Measurements from ENCODE around the gene NCK1.

NCK1 gene

GRCh38 chr3:136937851-136938250, 75.8 kb downstream of the NCK1 start:
- H3K27me3 ChIP-seq (ENCODE audit: control insufficient read depth, insufficient read depth, low read length), result no peaks in the 10 kb centered on the region
- no peak overlapping the region for H3K9ac ChIP-seq (ENCODE audit: low read length)
- H3K36me3 ChIP-seq (ENCODE audit: control insufficient read depth, low read depth, low read length), result no peaks in the 10 kb centered on the region
- no peak overlapping the region for H3K4me3 ChIP-seq (ENCODE audit: low read length)
- H3K9me3 ChIP-seq (ENCODE audit: control insufficient read depth, low read depth, low read length), result no peaks in the 10 kb centered on the region
- H3K4me1 ChIP-seq (ENCODE audit: control insufficient read depth, low read depth, low read length), result peaks cover 7% of the 10 kb centered on the region
- no peak overlapping the region for H3K27ac ChIP-seq (ENCODE audit: low read length)

DNA sequence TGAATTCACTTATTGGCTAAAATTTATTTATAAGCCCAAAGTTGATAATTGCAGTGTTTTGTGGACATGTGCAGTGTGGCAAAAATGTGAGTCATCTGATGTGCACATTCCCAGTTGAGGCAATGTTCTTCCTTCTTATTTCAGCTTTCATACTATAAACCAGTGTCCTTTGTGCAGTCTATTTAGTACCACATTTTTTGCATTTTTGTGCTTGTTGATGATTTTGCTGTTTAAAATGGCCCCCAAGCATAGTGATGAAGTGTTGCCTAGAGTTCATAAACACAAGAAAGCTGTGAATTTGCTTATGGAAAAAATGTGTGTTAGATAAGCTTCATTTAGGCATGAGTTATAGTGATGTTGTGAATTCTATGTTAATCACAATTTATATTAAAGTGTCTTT, 76.3 kb downstream of the NCK1 start:
- H3K36me3 ChIP-seq (ENCODE audit: control insufficient read depth, low read depth, low read length), result no peaks in the 10 kb centered on the region
- H3K9ac ChIP-seq (ENCODE audit: low read length), result no peak overlapping the region
- H3K4me1 ChIP-seq (ENCODE audit: control insufficient read depth, low read depth, low read length), result peaks cover 9% of the 10 kb centered on the region
- no peak overlapping the region for H3K27ac ChIP-seq (ENCODE audit: low read length)
- H3K27me3 ChIP-seq (ENCODE audit: control insufficient read depth, insufficient read depth, low read length), result no peaks in the 10 kb centered on the region
- no peak overlapping the region for H3K4me3 ChIP-seq (ENCODE audit: low read length)
- H3K9me3 ChIP-seq (ENCODE audit: control insufficient read depth, low read depth, low read length), result no peaks in the 10 kb centered on the region

DNA sequence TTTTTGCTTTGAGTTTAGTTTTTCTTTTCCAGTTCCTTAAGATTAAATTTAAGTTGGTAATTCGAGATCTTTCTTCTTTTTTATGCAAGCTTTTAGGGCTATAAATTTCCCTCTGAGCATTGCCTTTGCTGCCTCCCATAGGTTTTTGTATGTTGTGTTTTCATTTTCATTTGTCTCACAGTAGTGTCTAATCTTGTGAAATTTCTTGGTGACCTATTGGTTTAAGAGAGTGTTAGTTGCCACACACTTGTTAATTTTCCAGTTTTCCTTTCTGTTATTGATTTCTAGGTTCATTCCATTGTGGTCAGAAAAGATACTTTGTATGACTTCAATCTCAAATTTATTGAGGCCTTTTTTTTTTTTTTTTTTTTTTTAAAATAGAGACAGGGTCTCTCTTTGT, 77.5 kb downstream of the NCK1 start:
- no peaks in the 10 kb centered on the region for H3K36me3 ChIP-seq (ENCODE audit: control insufficient read depth, low read depth, low read length)
- no peaks in the 10 kb centered on the region for H3K9me3 ChIP-seq (ENCODE audit: control insufficient read depth, low read depth, low read length)
- no peak overlapping the region for H3K4me3 ChIP-seq (ENCODE audit: low read length)
- H3K4me1 ChIP-seq (ENCODE audit: control insufficient read depth, low read depth, low read length), result peaks cover 9% of the 10 kb centered on the region
- H3K27me3 ChIP-seq (ENCODE audit: control insufficient read depth, insufficient read depth, low read length), result no peaks in the 10 kb centered on the region
- no peak overlapping the region for H3K27ac ChIP-seq (ENCODE audit: low read length)
- no peak overlapping the region for H3K9ac ChIP-seq (ENCODE audit: low read length)

- no peaks in the 10 kb centered on the region for H3K9me3 ChIP-seq (ENCODE audit: control insufficient read depth, low read depth, low read length)
- no peak overlapping the region for H3K9ac ChIP-seq (ENCODE audit: low read length)
- no peaks in the 10 kb centered on the region for H3K27me3 ChIP-seq (ENCODE audit: control insufficient read depth, insufficient read depth, low read length)
- H3K27ac ChIP-seq (ENCODE audit: low read length), result no peak overlapping the region
- H3K4me3 ChIP-seq (ENCODE audit: low read length), result no peak overlapping the region
- peaks cover 8% of the 10 kb centered on the region for H3K36me3 ChIP-seq (ENCODE audit: control insufficient read depth, low read depth, low read length)
- H3K4me1 ChIP-seq (ENCODE audit: control insufficient read depth, low read depth, low read length), result peaks cover 9% of the 10 kb centered on the region
Measured at GRCh38 chr3:136942803-136943202, 80.8 kb downstream of the NCK1 start.

- Histone ChIP-seq H3K4me3 (ENCODE audit: low read length) (no peak overlapping the region), H3K9ac (ENCODE audit: low read length) (no peak overlapping the region), H3K9me3 (ENCODE audit: control insufficient read depth, low read depth, low read length) (no peaks in the 10 kb centered on the region), H3K36me3 (ENCODE audit: control insufficient read depth, low read depth, low read length) (peaks cover 8% of the 10 kb centered on the region), H3K27me3 (ENCODE audit: control insufficient read depth, insufficient read depth, low read length) (no peaks in the 10 kb centered on the region), H3K4me1 (ENCODE audit: control insufficient read depth, low read depth, low read length) (peaks cover 8% of the 10 kb centered on the region), H3K27ac (ENCODE audit: low read length) (no peak overlapping the region)
Measured at GRCh38 chr3:136943436-136943835, 81.4 kb downstream of the NCK1 start.

DNA sequence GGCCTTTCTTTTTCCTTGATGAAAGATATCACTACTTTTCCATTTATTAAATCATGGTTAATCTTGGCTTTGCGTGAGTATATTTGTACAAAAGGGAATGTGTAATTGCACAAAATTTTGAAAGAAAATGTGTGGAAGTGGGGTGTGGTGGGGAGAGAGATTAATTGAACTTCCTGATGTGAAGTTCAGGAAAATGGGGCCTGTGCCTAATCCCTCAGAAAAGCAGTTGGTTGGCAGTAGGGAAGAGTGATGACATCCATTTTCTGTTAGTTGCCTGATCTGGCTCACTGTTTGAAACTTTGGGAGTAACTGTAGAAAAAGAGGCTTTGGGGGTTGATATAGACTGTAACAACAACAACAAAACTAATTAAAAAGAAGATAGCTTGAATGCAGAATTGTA, 85.0 kb downstream of the NCK1 start:
- Histone ChIP-seq H3K4me1 (ENCODE audit: control insufficient read depth, low read depth, low read length) (peaks cover 6% of the 10 kb centered on the region), H3K27me3 (ENCODE audit: control insufficient read depth, insufficient read depth, low read length) (no peaks in the 10 kb centered on the region), H3K9ac (ENCODE audit: low read length) (no peak overlapping the region), H3K9me3 (ENCODE audit: control insufficient read depth, low read depth, low read length) (no peaks in the 10 kb centered on the region), H3K27ac (ENCODE audit: low read length) (no peak overlapping the region), H3K36me3 (ENCODE audit: control insufficient read depth, low read depth, low read length) (peaks cover 8% of the 10 kb centered on the region), H3K4me3 (ENCODE audit: low read length) (no peak overlapping the region)

GRCh38 chr3:136947477-136947876, 85.5 kb downstream of the NCK1 start:
- Histone ChIP-seq H3K4me3 (ENCODE audit: low read length) (no peak overlapping the region), H3K9me3 (ENCODE audit: control insufficient read depth, low read depth, low read length) (no peaks in the 10 kb centered on the region), H3K27me3 (ENCODE audit: control insufficient read depth, insufficient read depth, low read length) (no peaks in the 10 kb centered on the region), H3K9ac (ENCODE audit: low read length) (no peak overlapping the region), H3K27ac (ENCODE audit: low read length) (no peak overlapping the region), H3K4me1 (ENCODE audit: control insufficient read depth, low read depth, low read length) (peaks cover 6% of the 10 kb centered on the region), H3K36me3 (ENCODE audit: control insufficient read depth, low read depth, low read length) (peaks cover 8% of the 10 kb centered on the region)

GRCh38 chr3:136949146-136949545, 87.1 kb downstream of the NCK1 start:
- Histone ChIP-seq H3K9ac (ENCODE audit: low read length) (no peak overlapping the region), H3K4me3 (ENCODE audit: low read length) (no peak overlapping the region), H3K27ac (ENCODE audit: low read length) (no peak overlapping the region), H3K4me1 (ENCODE audit: control insufficient read depth, low read depth, low read length) (no peaks in the 10 kb centered on the region), H3K36me3 (ENCODE audit: control insufficient read depth, low read depth, low read length) (peaks cover 8% of the 10 kb centered on the region), H3K27me3 (ENCODE audit: control insufficient read depth, insufficient read depth, low read length) (no peaks in the 10 kb centered on the region), H3K9me3 (ENCODE audit: control insufficient read depth, low read depth, low read length) (no peaks in the 10 kb centered on the region)

GRCh38 chr3:136949708-136950107, 87.7 kb downstream of the NCK1 start:
- Histone ChIP-seq H3K9me3 (ENCODE audit: control insufficient read depth, low read depth, low read length) (no peaks in the 10 kb centered on the region), H3K36me3 (ENCODE audit: control insufficient read depth, low read depth, low read length) (peaks cover 8% of the 10 kb centered on the region), H3K4me1 (ENCODE audit: control insufficient read depth, low read depth, low read length) (no peaks in the 10 kb centered on the region), H3K4me3 (ENCODE audit: low read length) (no peak overlapping the region), H3K27ac (ENCODE audit: low read length) (no peak overlapping the region), H3K27me3 (ENCODE audit: control insufficient read depth, insufficient read depth, low read length) (no peaks in the 10 kb centered on the region), H3K9ac (ENCODE audit: low read length) (no peak overlapping the region)

GRCh38 chr3:136950623-136951022, 88.6 kb downstream of the NCK1 start:
- H3K4me3 ChIP-seq (ENCODE audit: low read length), result no peak overlapping the region
- peaks cover 7% of the 10 kb centered on the region for H3K36me3 ChIP-seq (ENCODE audit: control insufficient read depth, low read depth, low read length)
- no peaks in the 10 kb centered on the region for H3K4me1 ChIP-seq (ENCODE audit: control insufficient read depth, low read depth, low read length)
- no peaks in the 10 kb centered on the region for H3K9me3 ChIP-seq (ENCODE audit: control insufficient read depth, low read depth, low read length)
- no peaks in the 10 kb centered on the region for H3K27me3 ChIP-seq (ENCODE audit: control insufficient read depth, insufficient read depth, low read length)
- H3K27ac ChIP-seq (ENCODE audit: low read length), result no peak overlapping the region
- H3K9ac ChIP-seq (ENCODE audit: low read length), result no peak overlapping the region

DNA sequence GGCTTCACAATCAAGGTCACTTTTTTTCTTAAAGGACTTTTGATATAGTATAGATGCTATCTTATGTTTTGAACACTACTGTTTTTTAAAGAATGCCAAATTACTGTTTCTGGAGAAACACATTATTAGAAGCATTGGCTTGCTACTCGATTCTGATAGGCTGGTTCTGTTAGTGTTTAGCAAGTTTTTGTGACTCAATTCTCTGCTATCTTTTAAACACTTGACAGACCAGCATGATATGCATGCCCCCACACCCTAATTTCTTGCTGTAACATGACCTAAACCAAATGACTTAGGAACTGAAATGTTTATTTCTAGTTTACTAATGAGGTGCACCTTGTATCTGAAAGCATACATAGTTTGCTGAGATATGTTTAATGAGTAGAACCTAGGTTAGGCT, 90.3 kb downstream of the NCK1 start:
- Histone ChIP-seq H3K36me3 (ENCODE audit: control insufficient read depth, low read depth, low read length) (no peaks in the 10 kb centered on the region), H3K9me3 (ENCODE audit: control insufficient read depth, low read depth, low read length) (no peaks in the 10 kb centered on the region), H3K4me3 (ENCODE audit: low read length) (no peak overlapping the region), H3K27ac (ENCODE audit: low read length) (no peak overlapping the region), H3K4me1 (ENCODE audit: control insufficient read depth, low read depth, low read length) (no peaks in the 10 kb centered on the region), H3K27me3 (ENCODE audit: control insufficient read depth, insufficient read depth, low read length) (no peaks in the 10 kb centered on the region), H3K9ac (ENCODE audit: low read length) (no peak overlapping the region)

GRCh38 chr3:136954251-136954650, 92.2 kb downstream of the NCK1 start:
- H3K9me3 ChIP-seq (ENCODE audit: control insufficient read depth, low read depth, low read length), result no peaks in the 10 kb centered on the region
- H3K9ac ChIP-seq (ENCODE audit: low read length), result no peak overlapping the region
- H3K36me3 ChIP-seq (ENCODE audit: control insufficient read depth, low read depth, low read length), result no peaks in the 10 kb centered on the region
- no peaks in the 10 kb centered on the region for H3K27me3 ChIP-seq (ENCODE audit: control insufficient read depth, insufficient read depth, low read length)
- H3K27ac ChIP-seq (ENCODE audit: low read length), result no peak overlapping the region
- H3K4me1 ChIP-seq (ENCODE audit: control insufficient read depth, low read depth, low read length), result no peaks in the 10 kb centered on the region
- no peak overlapping the region for H3K4me3 ChIP-seq (ENCODE audit: low read length)
